GM13976 (cell line): ENCODE measurements around the gene MRGPRX4.

Experiments used
- DNase-seq: peaks from one replicate; pipeline ENCODE4 v3.0.0; 2012; ENCODE audit warnings: low spot score
- CTCF ChIP-seq: IDR thresholded peaks from 2 replicates; pipeline ENCODE4 v1.5.1; 2012; ENCODE audit warnings: borderline replicate concordance, mild to moderate bottlenecking; ENCODE audit not compliant: insufficient read depth; ENCODE audit errors: extremely low read depth, missing control alignments, control extremely low read depth
- in situ Hi-C: fragments of 300-500 bp; cut with MboI; formaldehyde crosslinking; loops from one replicate; pipeline ENCODE4 v1.12.0; 2022; ENCODE audit warnings: low sequenced_read_pairs, mixed read lengths, inconsistent platforms; ENCODE audit not compliant: unreplicated experiment

The MRGPRX4 gene

GRCh38 chr11:18145025-18145424 lies 27.6 kb upstream of the MRGPRX4 start:
- no peak for TF ChIP-seq CTCF
- no peak for DNase-seq
- in situ Hi-C loops, result no loop called here

DNA sequence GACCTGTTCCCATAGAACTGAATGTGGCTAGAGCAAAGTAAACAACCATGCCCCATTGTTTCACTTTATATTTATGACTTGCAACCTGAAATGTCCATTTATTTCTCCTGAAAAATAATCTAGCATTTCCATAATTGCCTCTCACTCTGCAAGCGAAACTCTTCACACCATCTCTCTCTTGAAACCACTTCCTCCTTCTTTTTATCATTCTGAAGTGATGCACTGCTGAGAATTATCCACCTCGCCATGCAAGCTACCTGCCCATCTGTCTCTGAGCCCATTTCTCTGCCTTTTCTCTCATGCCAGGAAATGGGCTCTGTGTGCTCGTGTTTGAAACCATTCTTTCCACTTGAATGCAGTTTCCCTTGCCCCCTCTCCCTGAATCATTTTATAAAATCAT lies 26.8 kb upstream of the MRGPRX4 start:
- no peak for DNase-seq
- in situ Hi-C loops, result no loop called here
- no peak for TF ChIP-seq CTCF

- no peak for DNase-seq
- in situ Hi-C loops, result no loop called here
- no peak for TF ChIP-seq CTCF
These were observed 21.1 kb upstream of the MRGPRX4 start for GRCh38 chr11:18151581-18151980.

GRCh38 chr11:18168372-18168771 lies 4.3 kb upstream of the MRGPRX4 start:
- DNase-seq, result no peak
- no peak for TF ChIP-seq CTCF
- in situ Hi-C loops, result no loop called here

- TF ChIP-seq CTCF, result peak; percentile 58
- in situ Hi-C loops, result no loop called here
- peak; percentile 32 for DNase-seq
These were observed 1.1 kb upstream of the MRGPRX4 start for GRCh38 chr11:18171377-18172000.

- in situ Hi-C loops, result no loop called here
- DNase-seq, result no peak
- TF ChIP-seq CTCF, result no peak
These were observed 709 bp downstream of the MRGPRX4 start for GRCh38 chr11:18173225-18173866.
